ENCODE measurements around the gene TEX53. TPM values are rescaled to one million over a fixed set of nuclear protein-coding genes. Genes with fewer than 3 reads are reported as not detected.

Gene TEX53
- total RNA-seq, 2 experiments from 2014 or later = not detected

- Histone ChIP-seq H3K9me3 (ENCODE audit: low read length) (no peaks in the 10 kb centered on the region), H4K20me1 (ENCODE audit: insufficient read depth, low read length) (no peaks in the 10 kb centered on the region), H2AFZ (ENCODE audit: low read length) (no peak overlapping the region), H3K36me3 (ENCODE audit: insufficient read depth, low read length) (no peaks in the 10 kb centered on the region), H3K4me2 (ENCODE audit: low read length) (no peak overlapping the region), H3K27ac (ENCODE audit: low read depth, low read length, poor library complexity, severe bottlenecking) (no peak overlapping the region), H3K79me2 (ENCODE audit: insufficient read depth, low read depth, low read length) (no peaks in the 10 kb centered on the region), H3K4me3 (ENCODE audit: low read depth, low read length, poor library complexity, severe bottlenecking) (no peak overlapping the region), H3K9me2 (ENCODE audit: insufficient read depth, low read length) (no peaks in the 10 kb centered on the region), H3K4me1 (ENCODE audit: insufficient read depth, low read length, poor library complexity, severe bottlenecking) (no peaks in the 10 kb centered on the region)
- BruUV-seq (replicated peaks) = no TSS peak
- POLR2A ChIA-PET = no interaction called here
- TF ChIP-seq EZH2phosphoT487 (IDR thresholded peaks at IDR 0.05; ENCODE audit: borderline replicate concordance, low read depth, low read length) (no peak), CTCF (conservative IDR thresholded peaks at IDR 0.05; ENCODE audit: low read length) (no peak)
- intact Hi-C loops (cut with micrococcal nuclease; ENCODE audit: unreplicated experiment) = no loop called here
- CTCF ChIA-PET (ENCODE audit: unreplicated experiment) = no interaction called here
- no peak for DNase-seq (ENCODE audit: low spot score)
Observed at GRCh38 chr9:114697951-114698351, 40.3 kb upstream of the TEX53 start.

DNA sequence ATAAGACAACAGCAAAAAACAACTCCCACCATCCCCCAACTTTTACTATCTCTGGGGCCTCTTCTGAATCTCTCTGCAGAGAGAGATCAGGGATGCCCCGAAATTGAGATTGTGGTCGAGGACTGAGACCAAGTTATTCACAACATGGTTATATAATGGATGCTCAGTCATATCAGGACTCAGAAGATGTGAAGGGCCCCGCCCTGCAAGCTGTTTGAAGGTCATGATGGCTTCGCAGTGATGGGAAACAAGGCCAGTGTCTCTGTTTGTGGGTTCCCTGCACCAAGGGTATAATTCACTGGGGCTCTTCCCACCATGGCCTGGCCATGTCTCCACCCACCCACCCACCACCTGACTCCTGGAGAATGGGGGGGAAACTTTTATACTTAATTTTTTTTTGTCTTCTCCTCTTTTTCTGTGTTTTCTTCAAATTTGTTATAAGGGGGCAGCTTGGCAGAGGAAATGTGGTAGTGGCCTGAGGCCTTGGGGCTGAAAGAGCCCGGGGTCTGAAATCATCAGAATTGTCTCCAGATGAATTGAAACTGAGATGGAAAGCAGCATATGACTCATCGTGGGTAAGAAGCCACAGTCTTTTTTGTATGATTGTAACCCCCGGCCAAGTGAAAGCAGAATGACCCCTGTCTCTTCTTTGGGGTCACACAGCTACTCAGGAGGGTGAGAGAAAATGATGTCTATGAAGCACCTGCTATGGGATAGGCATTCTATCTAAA, 39.4 kb upstream of the TEX53 start:
- Histone ChIP-seq H3K4me2 (ENCODE audit: low read length) (no peak overlapping the region), H3K79me2 (ENCODE audit: insufficient read depth, low read depth, low read length) (no peaks in the 10 kb centered on the region), H3K4me3 (ENCODE audit: low read depth, low read length, poor library complexity, severe bottlenecking) (no peak overlapping the region), H3K36me3 (ENCODE audit: insufficient read depth, low read length) (no peaks in the 10 kb centered on the region), H3K9me3 (ENCODE audit: low read length) (no peaks in the 10 kb centered on the region), H3K9me2 (ENCODE audit: insufficient read depth, low read length) (no peaks in the 10 kb centered on the region), H4K20me1 (ENCODE audit: insufficient read depth, low read length) (no peaks in the 10 kb centered on the region), H3K27ac (ENCODE audit: low read depth, low read length, poor library complexity, severe bottlenecking) (no peak overlapping the region), H2AFZ (ENCODE audit: low read length) (no peak overlapping the region), H3K4me1 (ENCODE audit: insufficient read depth, low read length, poor library complexity, severe bottlenecking) (no peaks in the 10 kb centered on the region)
- no TSS peak for BruUV-seq (replicated peaks)
- intact Hi-C loops (cut with micrococcal nuclease; ENCODE audit: unreplicated experiment) = no loop called here
- ChIA-PET CTCF (ENCODE audit: unreplicated experiment) (no interaction called here), POLR2A (interaction anchor here (0.6 kb wide), 1 partner anchor 1553 kb away, joined by 3 read pairs; no protein-coding TSS in a partner anchor)
- TF ChIP-seq EZH2phosphoT487 (IDR thresholded peaks at IDR 0.05; ENCODE audit: borderline replicate concordance, low read depth, low read length) (no peak), CTCF (conservative IDR thresholded peaks at IDR 0.05; ENCODE audit: low read length) (no peak)
- DNase-seq (ENCODE audit: low spot score) = no peak

DNA sequence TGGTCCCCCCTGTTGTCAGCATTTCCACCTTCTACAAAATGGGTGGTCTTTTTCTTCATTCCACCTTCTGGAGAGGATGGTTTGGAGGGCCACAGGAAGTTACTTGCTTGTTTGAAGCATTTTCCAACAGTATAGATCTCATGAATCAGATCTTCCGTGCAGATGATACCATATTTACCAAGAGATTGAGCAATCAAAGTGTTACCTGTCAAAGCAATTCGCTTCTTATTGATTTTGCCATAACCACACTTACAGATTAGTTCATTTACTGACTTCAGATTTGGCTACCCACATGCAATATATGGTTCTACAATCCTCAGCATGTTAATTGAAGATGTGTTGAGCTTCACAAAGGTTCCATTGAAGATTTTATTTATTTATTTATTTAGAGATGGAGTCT, 38.3 kb upstream of the TEX53 start:
- no peaks in the 10 kb centered on the region for H3K36me3 ChIP-seq (ENCODE audit: insufficient read depth, low read length)
- no peaks in the 10 kb centered on the region for H3K4me1 ChIP-seq (ENCODE audit: insufficient read depth, low read length, poor library complexity, severe bottlenecking)
- H2AFZ ChIP-seq (ENCODE audit: low read length) = no peak overlapping the region
- DNase-seq (ENCODE audit: low spot score) = no peak
- H3K9me2 ChIP-seq (ENCODE audit: insufficient read depth, low read length) = no peaks in the 10 kb centered on the region
- no peak overlapping the region for H3K4me2 ChIP-seq (ENCODE audit: low read length)
- H3K9me3 ChIP-seq (ENCODE audit: low read length) = no peaks in the 10 kb centered on the region
- TF ChIP-seq CTCF (conservative IDR thresholded peaks at IDR 0.05; ENCODE audit: low read length) (no peak), EZH2phosphoT487 (IDR thresholded peaks at IDR 0.05; ENCODE audit: borderline replicate concordance, low read depth, low read length) (no peak)
- H3K79me2 ChIP-seq (ENCODE audit: insufficient read depth, low read depth, low read length) = no peaks in the 10 kb centered on the region
- no peak overlapping the region for H3K4me3 ChIP-seq (ENCODE audit: low read depth, low read length, poor library complexity, severe bottlenecking)
- BruUV-seq (replicated peaks) = no TSS peak
- CTCF ChIA-PET (ENCODE audit: unreplicated experiment) = no interaction called here
- intact Hi-C loops (cut with micrococcal nuclease; ENCODE audit: unreplicated experiment) = no loop called here
- POLR2A ChIA-PET = interaction anchor here (0.7 kb wide), 1 partner anchor 335 kb away, joined by 7 read pairs; no protein-coding TSS in a partner anchor
- no peaks in the 10 kb centered on the region for H4K20me1 ChIP-seq (ENCODE audit: insufficient read depth, low read length)
- no peak overlapping the region for H3K27ac ChIP-seq (ENCODE audit: low read depth, low read length, poor library complexity, severe bottlenecking)

Data from OCI-LY7 (cell line).